COLO668 (cell line): ENCODE results near the gene ZFP37.
A peak's percentile ranks its signal among the peaks of the same experiment; 100 is the strongest.
"Not testable (repeated sequence)": the region's sequence is repeated elsewhere in the genome, so short reads cannot be mapped to it uniquely, and the experiment has no call there.

Experiments
- DNase-seq: peaks from one replicate; lab custom pipeline; 2025; ENCODE audit not compliant: unreplicated experiment; lab: John Stamatoyannopoulos, UW

The ZFP37 gene

GRCh38 chr9:113056191-113057106, at the start of gene ZFP37:
ZFP37 (minus strand) TSS chr9:113056724; CDS start chr9:113056688, 36 bp downstream.
- peak; percentile 93 for DNase-seq

- DNase-seq: not testable (repeated sequence)
Measured at GRCh38 chr9:113105345-113105744, 48.8 kb upstream of the ZFP37 start.

- DNase-seq: no peak
Measured at GRCh38 chr9:113095561-113095960, 39.0 kb upstream of the ZFP37 start.

GRCh38 chr9:113089924-113090323, 33.4 kb upstream of the ZFP37 start:
- not testable (repeated sequence) for DNase-seq

GRCh38 chr9:113089143-113089505, 32.6 kb upstream of the ZFP37 start:
- DNase-seq: not testable (repeated sequence)

- peak; percentile 15 for DNase-seq
Measured at GRCh38 chr9:113088456-113089142, 32.1 kb upstream of the ZFP37 start.

GRCh38 chr9:113062932-113063310, 6.4 kb upstream of the ZFP37 start:
- DNase-seq: not testable (repeated sequence)

GRCh38 chr9:113062256-113062931, 5.9 kb upstream of the ZFP37 start:
- not testable (repeated sequence) for DNase-seq

GRCh38 chr9:113061072-113061850, 4.7 kb upstream of the ZFP37 start:
- not testable (repeated sequence) for DNase-seq

- DNase-seq: peak; percentile 39
Measured at GRCh38 chr9:113059581-113060284, 3.2 kb upstream of the ZFP37 start.

- DNase-seq: no peak
Measured at GRCh38 chr9:113057193-113057592, 669 bp upstream of the ZFP37 start.

GRCh38 chr9:113042884-113043657, 13.5 kb downstream of the ZFP37 start:
- no peak for DNase-seq

GRCh38 chr9:113026200-113026599, 30.3 kb downstream of the ZFP37 start:
- no peak for DNase-seq

GRCh38 chr9:113018247-113018646, 38.3 kb downstream of the ZFP37 start:
- no peak for DNase-seq

- no peak for DNase-seq
Measured at GRCh38 chr9:113012492-113012891, 44.0 kb downstream of the ZFP37 start.

GRCh38 chr9:113011911-113012381, 44.6 kb downstream of the ZFP37 start, which contains the start of gene ZNF883:
ZNF883 (minus strand) TSS chr9:113012192.
- DNase-seq: peak; percentile 77

GRCh38 chr9:113005777-113006176, 50.7 kb downstream of the ZFP37 start:
- no peak for DNase-seq

- DNase-seq: no peak
Measured at GRCh38 chr9:112997236-112997941, 59.1 kb downstream of the ZFP37 start.
